NT2/D1 (cell line): ENCODE data around the gene DNAJB13.

Source experiments
- DNase-seq: peaks from one replicate; pipeline ENCODE4 v3.0.0-alpha.2; 2011; ENCODE audit warnings: low read depth, low spot score
- H3K27me3 ChIP-seq: 2 replicates; pipeline ENCODE4 v1.6.0; 2011; ENCODE audit warnings: mild to moderate bottlenecking; ENCODE audit not compliant: insufficient read length, insufficient read depth
- H3K36me3 ChIP-seq: 2 replicates; pipeline ENCODE4 v1.6.1; 2011; ENCODE audit warnings: mild to moderate bottlenecking, low read length, mixed read lengths; ENCODE audit not compliant: insufficient read depth, insufficient read length
- H3K4me1 ChIP-seq: 2 replicates; pipeline ENCODE4 v1.5.1; 2011; ENCODE audit not compliant: insufficient read depth, insufficient read length
- H3K4me3 ChIP-seq: 2 replicates; pipeline ENCODE4 v1.5.1; 2011; ENCODE audit warnings: low read depth; ENCODE audit not compliant: insufficient read length
- H3K9ac ChIP-seq: 2 replicates; pipeline ENCODE4 v1.6.0; 2011; ENCODE audit warnings: low read depth; ENCODE audit not compliant: insufficient read length
- H3K9me3 ChIP-seq: 2 replicates; pipeline ENCODE4 v1.5.1; 2011; ENCODE audit warnings: mild to moderate bottlenecking, low read length; ENCODE audit not compliant: insufficient read depth
- SUZ12 ChIP-seq: IDR thresholded peaks from 2 replicates; pipeline ENCODE4 v1.6.1; 2011; ENCODE audit not compliant: insufficient read length, insufficient read depth; ENCODE audit errors: extremely low read depth
- YY1 ChIP-seq: IDR thresholded peaks from 2 replicates; pipeline ENCODE4 v1.6.1; 2011; ENCODE audit not compliant: insufficient read length, insufficient read depth
- ZNF274 ChIP-seq: IDR thresholded peaks from 2 replicates; pipeline ENCODE4 v1.6.1; 2011; ENCODE audit warnings: mild to moderate bottlenecking, low read depth, low read length

Gene DNAJB13

GRCh38 chr11:74004759-74005615 is 54.2 kb downstream of the DNAJB13 start:
- Histone ChIP-seq H3K4me3 (no peak overlapping the region), H3K4me1 (no peaks in the 10 kb centered on the region), H3K27me3 (no peaks in the 10 kb centered on the region), H3K9ac (no peak overlapping the region), H3K9me3 (no peaks in the 10 kb centered on the region), H3K36me3 (no peaks in the 10 kb centered on the region)
- no peak for TF ChIP-seq SUZ12
- DNase-seq, result no peak

- Histone ChIP-seq H3K9me3 (no peaks in the 10 kb centered on the region), H3K4me1 (no peaks in the 10 kb centered on the region), H3K36me3 (no peaks in the 10 kb centered on the region), H3K4me3 (no peak overlapping the region), H3K9ac (no peak overlapping the region), H3K27me3 (no peaks in the 10 kb centered on the region)
- no peak for TF ChIP-seq ZNF274
- TF ChIP-seq YY1, result no peak
- TF ChIP-seq SUZ12, result no peak
- no peak for DNase-seq
Observed at GRCh38 chr11:74005721-74006517, 55.1 kb downstream of the DNAJB13 start.

- peaks cover 5% of the 10 kb centered on the region for H3K36me3 ChIP-seq
- DNase-seq, result no peak
- H3K4me1 ChIP-seq, result no peaks in the 10 kb centered on the region
- TF ChIP-seq SUZ12, result no peak
- no peak for TF ChIP-seq YY1
- no peak for TF ChIP-seq ZNF274
- no peak overlapping the region for H3K4me3 ChIP-seq
- H3K9me3 ChIP-seq, result no peaks in the 10 kb centered on the region
- H3K9ac ChIP-seq, result no peak overlapping the region
- no peaks in the 10 kb centered on the region for H3K27me3 ChIP-seq
Observed at GRCh38 chr11:74006743-74007304, 56.0 kb downstream of the DNAJB13 start.

GRCh38 chr11:74007691-74008372 is 57.0 kb downstream of the DNAJB13 start:
- DNase-seq, result no peak
- Histone ChIP-seq H3K36me3 (peaks cover 11% of the 10 kb centered on the region), H3K4me1 (no peaks in the 10 kb centered on the region), H3K9ac (no peak overlapping the region), H3K27me3 (no peaks in the 10 kb centered on the region), H3K9me3 (no peaks in the 10 kb centered on the region), H3K4me3 (no peak overlapping the region)
- TF ChIP-seq YY1 (no peak), SUZ12 (no peak), ZNF274 (no peak)

GRCh38 chr11:74008373-74009229 is 57.8 kb downstream of the DNAJB13 start, which contains the start of gene UCP3:
Gene UCP3, minus strand, starts transcription at chr11:74009085. Its CDS starts 2,043 bp downstream, at chr11:74007042.
- Histone ChIP-seq H3K27me3 (no peaks in the 10 kb centered on the region), H3K4me3 (no peak within 1 kb of the TSS), H3K9me3 (no peaks in the 10 kb centered on the region), H3K9ac (no peak within 1 kb of the TSS), H3K4me1 (no peaks in the 10 kb centered on the region), H3K36me3 (peaks cover 19% of the 10 kb centered on the region)
- DNase-seq, result no peak
- TF ChIP-seq SUZ12 (no peak), ZNF274 (no peak), YY1 (no peak)

GRCh38 chr11:74009230-74009547 is 58.4 kb downstream of the DNAJB13 start:
- H3K9me3 ChIP-seq, result no peaks in the 10 kb centered on the region
- DNase-seq, result no peak
- TF ChIP-seq YY1 (no peak), ZNF274 (no peak), SUZ12 (no peak)
- no peak overlapping the region for H3K4me3 ChIP-seq
- no peaks in the 10 kb centered on the region for H3K4me1 ChIP-seq
- H3K36me3 ChIP-seq, result peaks cover 20% of the 10 kb centered on the region
- H3K27me3 ChIP-seq, result no peaks in the 10 kb centered on the region
- H3K9ac ChIP-seq, result no peak overlapping the region
